HG02840 (cell line): ENCODE measurements around the gene POC1B.
"Not testable (repeated sequence)": the region's sequence is repeated elsewhere in the genome, so short reads cannot be mapped to it uniquely, and the experiment has no call there.

Source experiments
- ATAC-seq: cut with Tn5 transposase; IDR thresholded peaks from one replicate; pipeline ENCODE4 v1.9.1; 2021; ENCODE audit warnings: mild to moderate bottlenecking, moderate library complexity, moderate number of reproducible peaks; ENCODE audit not compliant: unreplicated experiment, low FRiP score

The POC1B gene

GRCh38 chr12:89468648-89469326 is 57.1 kb downstream of the POC1B start:
- peak; percentile 80 for ATAC-seq

- ATAC-seq: no peak
These were observed 57.8 kb downstream of the POC1B start for GRCh38 chr12:89468017-89468416.

GRCh38 chr12:89464974-89465592 is 60.8 kb downstream of the POC1B start:
- no peak for ATAC-seq

- ATAC-seq: peak; percentile 88
These were observed 63.9 kb downstream of the POC1B start for GRCh38 chr12:89461649-89462612.

- ATAC-seq: no peak
These were observed 64.7 kb downstream of the POC1B start for GRCh38 chr12:89461190-89461589.

GRCh38 chr12:89459279-89459678 is 66.6 kb downstream of the POC1B start:
- ATAC-seq: not testable (repeated sequence)

- ATAC-seq: no peak
These were observed 69.3 kb downstream of the POC1B start for GRCh38 chr12:89456565-89456964.

- no peak for ATAC-seq
These were observed 71.6 kb downstream of the POC1B start for GRCh38 chr12:89454080-89454848.

- ATAC-seq: no peak
These were observed 72.5 kb downstream of the POC1B start for GRCh38 chr12:89453121-89453978.

GRCh38 chr12:89451841-89452251 is 74.0 kb downstream of the POC1B start:
- ATAC-seq: no peak

GRCh38 chr12:89450907-89451306 is 74.9 kb downstream of the POC1B start:
- ATAC-seq: no peak

GRCh38 chr12:89448951-89449371 is 76.9 kb downstream of the POC1B start:
- ATAC-seq: no peak

- no peak for ATAC-seq
These were observed 77.3 kb downstream of the POC1B start for GRCh38 chr12:89448526-89448925.

- ATAC-seq: no peak
These were observed 85.9 kb downstream of the POC1B start for GRCh38 chr12:89439941-89440340.

- no peak for ATAC-seq
These were observed 88.6 kb downstream of the POC1B start for GRCh38 chr12:89437231-89437630.

- no peak for ATAC-seq
These were observed 89.8 kb downstream of the POC1B start for GRCh38 chr12:89436062-89436461.

GRCh38 chr12:89433634-89434033 is 92.2 kb downstream of the POC1B start:
- no peak for ATAC-seq

GRCh38 chr12:89432396-89432795 is 93.5 kb downstream of the POC1B start:
- no peak for ATAC-seq

- ATAC-seq: no peak
These were observed 96.3 kb downstream of the POC1B start for GRCh38 chr12:89429528-89429927.
